Spleen (tissue), 7 donors: ENCODE measurements around the gene COL8A1.

Source experiments
- POLR2A ChIP-seq, 3 donors: fragments of 450-650 bp; IDR thresholded peaks; one replicate each; pipeline ENCODE4 v1.5.1; 2017; ENCODE audit warnings: antibody characterized with exemption in 3 of 3, mild to moderate bottlenecking in 1 of 3
- POLR2AphosphoS5 ChIP-seq, 3 donors: sonication (generic); formaldehyde crosslinking; IDR thresholded peaks; one replicate each; pipeline ENCODE4 v1.5.1; 2017; ENCODE audit warnings: antibody characterized with exemption in 3 of 3
- TF ChIP-seq, protein P1 (sequence below), 11 experiments: fragments of 200-600 bp in 7 of 11; fragments of 450-650 bp in 4 of 11; sonication (generic) in 4 of 11; IDR thresholded peaks in 8 of 11; conservative IDR thresholded peaks in 3 of 11; 1 replicate in 7 of 11; 2 replicates in 4 of 11; pipeline versions ENCODE4 v1.4.0 to v1.8.0; 2016 to 2021; ENCODE audit warnings: antibody characterized with exemption in 11 of 11, inconsistent platforms in 4 of 11, mild to moderate bottlenecking in 1 of 11
- donor health status: DM: no; HTN: no; CAD: no; lungs with moderate emphysema.
- donor health status: DM: no; HTN: no; CAD: no.
- donor health status: DM: no; HTN: no; CAD: no.

DNA sequence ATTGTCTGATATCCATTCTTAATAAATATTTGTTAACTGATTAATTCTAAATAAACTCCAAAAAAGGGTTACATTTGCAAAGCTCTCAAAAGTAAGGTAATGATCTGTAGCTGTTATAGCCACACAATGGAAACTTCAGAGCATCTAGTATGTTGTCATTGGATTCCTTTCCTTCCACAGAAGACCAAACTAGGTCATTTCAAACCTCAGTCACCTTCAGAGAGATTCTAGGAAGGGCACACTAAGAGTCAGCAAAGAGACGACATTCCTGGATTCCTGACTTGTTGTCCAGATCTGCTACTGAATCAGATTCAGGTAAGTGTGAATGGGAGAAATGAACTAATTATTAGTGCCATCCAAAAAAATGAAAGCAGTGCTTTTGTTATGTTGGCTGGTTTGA is 3.0 kb upstream of the COL8A1 start:
- TF ChIP-seq, protein P1, sequence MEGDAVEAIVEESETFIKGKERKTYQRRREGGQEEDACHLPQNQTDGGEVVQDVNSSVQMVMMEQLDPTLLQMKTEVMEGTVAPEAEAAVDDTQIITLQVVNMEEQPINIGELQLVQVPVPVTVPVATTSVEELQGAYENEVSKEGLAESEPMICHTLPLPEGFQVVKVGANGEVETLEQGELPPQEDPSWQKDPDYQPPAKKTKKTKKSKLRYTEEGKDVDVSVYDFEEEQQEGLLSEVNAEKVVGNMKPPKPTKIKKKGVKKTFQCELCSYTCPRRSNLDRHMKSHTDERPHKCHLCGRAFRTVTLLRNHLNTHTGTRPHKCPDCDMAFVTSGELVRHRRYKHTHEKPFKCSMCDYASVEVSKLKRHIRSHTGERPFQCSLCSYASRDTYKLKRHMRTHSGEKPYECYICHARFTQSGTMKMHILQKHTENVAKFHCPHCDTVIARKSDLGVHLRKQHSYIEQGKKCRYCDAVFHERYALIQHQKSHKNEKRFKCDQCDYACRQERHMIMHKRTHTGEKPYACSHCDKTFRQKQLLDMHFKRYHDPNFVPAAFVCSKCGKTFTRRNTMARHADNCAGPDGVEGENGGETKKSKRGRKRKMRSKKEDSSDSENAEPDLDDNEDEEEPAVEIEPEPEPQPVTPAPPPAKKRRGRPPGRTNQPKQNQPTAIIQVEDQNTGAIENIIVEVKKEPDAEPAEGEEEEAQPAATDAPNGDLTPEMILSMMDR (IDR thresholded peaks at IDR 0.05 in 8 of 11, conservative IDR thresholded peaks at IDR 0.05 in 3 of 11): no peak
- TF ChIP-seq POLR2AphosphoS5 (IDR thresholded peaks at IDR 0.05) (no peak), POLR2A (IDR thresholded peaks at IDR 0.05) (no peak)
